HL-60/S4 treated with retinoic acid at 250 ng/mL for 4 days and 3 days (cell line): ENCODE measurements around the gene ACOX1.

Experiments
- in situ Hi-C: fragments of 300-500 bp; cut with MboI; formaldehyde crosslinking; loops from 2 replicates; pipeline ENCODE4 v1.7.0; 2022; ENCODE audit warnings: low sequenced_read_pairs

Gene ACOX1

DNA sequence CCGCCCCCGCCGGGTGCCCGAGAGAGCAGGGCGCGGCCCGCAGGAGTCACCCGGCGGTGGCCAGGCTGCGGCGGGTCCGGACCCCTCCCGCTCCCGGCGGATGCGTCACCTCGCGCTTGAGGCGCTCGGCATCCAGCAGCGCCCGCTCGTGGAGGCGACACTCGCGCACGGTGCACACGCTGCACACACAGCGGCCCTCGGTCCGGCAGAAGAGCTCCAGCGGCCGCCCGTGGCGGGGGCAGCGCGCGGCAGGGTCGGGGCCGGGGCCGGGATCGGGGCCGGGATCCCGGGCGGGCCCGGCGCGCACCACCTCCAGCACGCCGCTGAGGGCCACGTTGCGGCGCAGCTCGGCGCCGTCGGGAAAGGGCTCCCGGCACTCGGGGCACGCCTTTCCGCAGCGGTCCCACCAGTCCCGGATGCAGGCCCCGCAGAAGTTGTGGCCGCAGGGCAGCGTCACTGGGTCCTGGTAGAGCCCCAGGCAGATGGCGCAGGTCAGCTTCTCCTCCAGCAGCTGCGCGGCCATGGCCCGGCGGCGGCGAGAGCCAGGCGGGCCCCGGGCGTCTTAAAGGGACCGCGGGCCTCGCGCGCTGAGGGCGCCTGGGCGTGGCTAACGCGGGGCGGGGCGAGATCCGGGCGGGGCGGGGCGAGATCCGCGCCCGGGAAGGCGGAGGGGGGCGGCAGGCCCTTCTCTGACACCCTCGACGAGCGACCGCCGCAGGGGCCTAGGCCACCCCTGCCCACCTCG lies 82.4 kb downstream of the ACOX1 start, which contains the start of gene TRIM65:
TSS of gene TRIM65 (minus strand) at position 537 of the 745 bp plus-strand sequence. CDS start at position 523, 14 bp downstream.
- in situ Hi-C loops, result loop anchor here (25.0 kb wide), 1 partner anchor 109 kb away; the partner anchor contains the start of gene UNK

- in situ Hi-C loops, result loop anchor here (25.0 kb wide), 1 partner anchor 108 kb away; the partner anchor contains the start of gene UNK
Observed at GRCh38 chr17:75895370-75896155, 83.4 kb downstream of the ACOX1 start.

DNA sequence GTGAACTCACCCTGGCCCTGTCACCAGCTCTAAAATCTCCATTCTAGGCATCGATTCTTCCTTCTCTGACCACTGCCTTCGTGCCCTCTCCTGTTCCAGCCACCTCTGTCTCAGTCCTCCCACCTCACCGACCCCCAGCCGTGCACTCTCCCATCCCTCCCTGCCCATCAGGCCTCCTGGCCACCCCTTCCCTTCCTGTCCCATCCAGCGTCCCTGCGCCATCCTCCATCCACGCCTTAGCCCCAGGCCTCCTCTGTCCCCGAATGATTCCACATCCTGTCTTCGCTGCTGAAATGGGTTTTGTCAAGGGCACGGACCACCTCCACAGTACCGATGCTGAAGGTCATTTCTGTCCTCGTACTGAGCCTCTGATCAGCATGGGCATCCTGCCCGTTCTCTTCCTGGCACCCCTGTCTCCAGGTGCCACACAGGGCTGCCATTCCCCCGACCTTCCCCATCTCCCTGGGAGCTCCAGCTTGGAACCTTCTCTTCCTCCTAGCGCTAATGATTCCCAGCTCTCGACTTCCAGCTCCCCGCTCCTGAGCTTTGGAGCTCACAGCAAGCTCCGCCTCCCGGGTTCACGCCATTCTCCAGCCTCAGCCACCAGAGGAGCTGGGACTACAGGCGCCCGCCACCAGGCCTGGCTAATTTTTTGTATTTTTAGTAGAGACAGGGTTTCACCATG lies 84.8 kb downstream of the ACOX1 start:
- in situ Hi-C loops, result loop anchor here (25.0 kb wide), 1 partner anchor 107 kb away; the partner anchor contains the start of gene UNK

DNA sequence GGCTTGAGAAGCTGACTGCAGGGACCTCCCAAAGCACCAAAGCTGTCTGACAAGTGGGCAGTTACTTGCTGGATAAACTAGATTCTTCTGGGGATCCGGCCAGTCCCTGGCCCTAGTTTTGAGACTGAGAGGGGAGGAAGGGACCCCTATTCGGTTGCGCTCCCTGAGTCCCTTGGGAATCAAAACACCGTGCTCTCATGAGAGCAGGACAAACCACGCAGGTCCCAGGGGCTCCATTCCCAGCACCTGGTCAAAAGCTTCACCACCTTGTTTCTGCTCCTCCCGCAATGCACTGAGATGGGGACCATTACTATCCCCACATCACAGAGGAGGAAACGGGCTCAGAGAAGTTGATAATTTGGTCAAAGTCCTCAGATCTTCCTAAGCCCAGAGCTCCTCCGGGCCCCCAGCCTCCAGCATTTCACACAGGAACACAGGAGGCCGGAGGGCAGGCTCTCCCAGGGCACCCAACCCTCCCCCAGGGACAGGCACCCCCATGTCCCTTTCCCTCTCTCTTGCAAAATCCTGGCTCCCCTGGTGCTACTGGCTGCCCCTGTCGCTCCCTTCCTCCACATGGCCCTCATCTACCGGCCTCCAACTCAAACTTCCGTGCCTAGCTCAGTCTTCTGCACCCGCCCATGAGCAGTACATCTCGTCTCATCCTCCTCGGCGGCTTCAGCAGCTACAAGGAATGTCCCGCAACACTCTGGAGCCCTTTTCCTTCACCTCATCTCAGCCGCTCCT lies 85.5 kb downstream of the ACOX1 start:
- in situ Hi-C loops, result loop anchor here (25.0 kb wide), 1 partner anchor 106 kb away; the partner anchor contains the start of gene UNK

GRCh38 chr17:75892556-75893224 lies 86.3 kb downstream of the ACOX1 start:
- in situ Hi-C loops, result loop anchor here (25.0 kb wide), 1 partner anchor 105 kb away; the partner anchor contains the start of gene UNK

DNA sequence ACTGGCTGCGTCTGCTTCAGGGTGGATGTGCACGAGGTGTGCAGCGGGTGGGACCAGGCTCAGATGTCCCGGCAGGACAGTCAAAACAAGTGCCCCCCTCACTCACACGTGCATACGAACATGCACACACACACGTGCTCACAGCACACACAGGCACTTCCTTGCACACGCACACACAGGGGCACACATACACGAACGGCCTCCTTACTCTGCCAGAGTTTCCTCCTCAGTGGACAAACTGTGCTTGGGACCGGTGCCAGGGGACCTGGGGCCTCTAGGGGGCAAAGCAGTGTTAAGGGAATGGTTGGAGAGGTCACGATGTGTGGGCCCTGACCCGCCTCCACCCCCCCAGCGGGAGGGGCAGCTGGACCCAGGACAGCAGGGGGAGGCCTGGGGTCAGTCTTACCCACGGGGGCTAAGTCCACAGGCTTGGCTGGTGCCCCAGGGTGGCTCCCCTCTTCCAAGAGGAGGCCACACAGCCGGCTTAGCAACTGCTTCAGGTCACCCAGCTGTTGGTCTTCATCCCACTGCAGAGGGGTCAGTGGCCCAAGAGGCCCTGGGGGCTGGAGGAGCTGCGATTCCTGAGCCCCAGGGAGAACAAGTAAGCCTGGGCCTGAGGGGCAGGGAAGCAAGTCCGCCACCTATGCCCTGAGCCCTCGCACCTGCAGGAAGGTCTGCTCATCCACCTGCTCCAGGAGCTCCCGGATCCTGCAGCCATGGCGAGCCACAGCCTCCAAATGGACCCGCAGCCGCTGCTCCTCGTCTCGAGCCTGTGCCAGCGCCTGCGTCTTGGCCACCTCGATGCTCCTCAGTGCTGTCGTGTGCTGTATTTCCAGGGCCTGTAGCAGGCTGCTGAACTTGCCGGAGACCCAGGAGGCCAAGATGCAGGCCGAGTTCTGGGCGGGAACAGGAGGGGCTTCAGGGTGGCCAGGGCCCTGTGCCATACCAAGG lies 87.1 kb downstream of the ACOX1 start:
- in situ Hi-C loops, result loop anchor here (25.0 kb wide), 1 partner anchor 105 kb away; the partner anchor contains the start of gene UNK
